22Rv1 (cell line): ENCODE measurements around the gene COG5.

Source experiments
- CTCF ChIP-seq: fragments of 450-650 bp; IDR thresholded peaks from 2 replicates; pipeline ENCODE4 v1.5.1; 2017; ENCODE audit warnings: mild to moderate bottlenecking
- ZFX ChIP-seq: fragments of 450-650 bp; IDR thresholded peaks from 2 replicates; pipeline ENCODE4 v1.6.1; 2017; ENCODE audit warnings: antibody characterized with exemption, borderline replicate concordance

GRCh38 chr7:107596881-107597581, 33.3 kb upstream of the COG5 start:
- TF ChIP-seq CTCF (no peak), ZFX (no peak)
